HG03175 (cell line): ENCODE data around the gene ARHGDIB.

Experiments used
- ATAC-seq: cut with Tn5 transposase; IDR thresholded peaks from one replicate; pipeline ENCODE4 v1.9.1; 2021; ENCODE audit warnings: mild to moderate bottlenecking, moderate library complexity; ENCODE audit not compliant: unreplicated experiment

ARHGDIB gene

GRCh38 chr12:14902465-14902864 lies 58.9 kb downstream of the ARHGDIB start:
- ATAC-seq: no peak

- ATAC-seq: no peak
Measured at GRCh38 chr12:14901228-14901562, 60.2 kb downstream of the ARHGDIB start.

GRCh38 chr12:14900521-14901227 lies 60.7 kb downstream of the ARHGDIB start:
- ATAC-seq: no peak

- ATAC-seq: no peak
Measured at GRCh38 chr12:14896521-14897169, 64.8 kb downstream of the ARHGDIB start.

GRCh38 chr12:14893506-14894250 lies 67.7 kb downstream of the ARHGDIB start:
- no peak for ATAC-seq

- ATAC-seq: no peak
Measured at GRCh38 chr12:14892726-14893505, 68.5 kb downstream of the ARHGDIB start.
